ENCODE data around the gene CNTLN.
"Not testable (repeated sequence)": the region's sequence is repeated elsewhere in the genome, so short reads cannot be mapped to it uniquely, and the experiment has no call there.

Gene CNTLN

GRCh38 chr9:17521100-17521855 lies 386.4 kb downstream of the CNTLN start:
- TF ChIP-seq CTCF (IDR thresholded peaks at IDR 0.05; ENCODE audit: insufficient read depth, missing control alignments), result no peak
- FAIRE-seq, result no peak
- no peak for DNase-seq (ENCODE audit: insufficient read length, low spot score)

GRCh38 chr9:17526726-17527125 lies 391.9 kb downstream of the CNTLN start:
- FAIRE-seq; DNase-seq (ENCODE audit: insufficient read length, low spot score): not testable (repeated sequence)

- DNase-seq (ENCODE audit: insufficient read length, low spot score), result no peak
- TF ChIP-seq CTCF (IDR thresholded peaks at IDR 0.05; ENCODE audit: insufficient read depth, missing control alignments), result peak; percentile 43
- peak; percentile 32 for FAIRE-seq
These were observed 394.0 kb downstream of the CNTLN start for GRCh38 chr9:17528859-17529258.

- DNase-seq (ENCODE audit: insufficient read length, low spot score), result no peak
- TF ChIP-seq CTCF (IDR thresholded peaks at IDR 0.05; ENCODE audit: insufficient read depth, missing control alignments), result peak; percentile 71
- no peak for FAIRE-seq
These were observed 396.9 kb downstream of the CNTLN start for GRCh38 chr9:17531642-17532254.

GRCh38 chr9:17532461-17532860 lies 397.6 kb downstream of the CNTLN start:
- DNase-seq (ENCODE audit: insufficient read length, low spot score) (no peak), FAIRE-seq (no peak)
- TF ChIP-seq CTCF (IDR thresholded peaks at IDR 0.05; ENCODE audit: insufficient read depth, missing control alignments), result no peak

- DNase-seq (ENCODE audit: insufficient read length, low spot score) (no peak), FAIRE-seq (no peak)
- no peak for TF ChIP-seq CTCF (IDR thresholded peaks at IDR 0.05; ENCODE audit: insufficient read depth, missing control alignments)
These were observed 400.3 kb downstream of the CNTLN start for GRCh38 chr9:17535176-17535575.

GRCh38 chr9:17536027-17536426 lies 401.2 kb downstream of the CNTLN start:
- FAIRE-seq (no peak), DNase-seq (ENCODE audit: insufficient read length, low spot score) (no peak)
- TF ChIP-seq CTCF (IDR thresholded peaks at IDR 0.05; ENCODE audit: insufficient read depth, missing control alignments), result no peak
